ENCODE results near the gene NPR2. TPM values are rescaled to one million over a fixed set of nuclear protein-coding genes. Genes with fewer than 3 reads are reported as not detected.

NPR2 gene
- total RNA-seq, 1 experiment from 2014 or later: 12.5 TPM

- Histone ChIP-seq H2BK5ac (ENCODE audit: insufficient read length, low read length) (no peak overlapping the region), H3K4ac (ENCODE audit: low read depth, low read length) (no peak overlapping the region), H3K79me1 (ENCODE audit: insufficient read depth, low read depth, low read length, poor library complexity, severe bottlenecking) (no peaks in the 10 kb centered on the region), H3K14ac (ENCODE audit: insufficient read depth, low read length) (no peak overlapping the region), H3K4me2 (ENCODE audit: insufficient read depth, insufficient read length, low read length) (no peak overlapping the region), H3K23me2 (ENCODE audit: insufficient read length, low read depth, low read length, poor library complexity, severe bottlenecking) (peaks cover 7% of the 10 kb centered on the region), H4K5ac (ENCODE audit: insufficient read length, low read depth, low read length) (no peak overlapping the region), H2BK15ac (ENCODE audit: low read depth, low read length) (no peak overlapping the region), H3K79me2 (ENCODE audit: insufficient read depth, low read length) (no peaks in the 10 kb centered on the region), H3K18ac (ENCODE audit: insufficient read length, low read depth, low read length) (no peak overlapping the region), H3K27me3 (ENCODE audit: insufficient read depth, low read length) (no peaks in the 10 kb centered on the region), H3K9me3 (ENCODE audit: control insufficient read depth, low read depth, low read length) (no peaks in the 10 kb centered on the region), H4K20me1 (ENCODE audit: control insufficient read depth, insufficient read depth, insufficient read length) (no peaks in the 10 kb centered on the region), H2BK120ac (ENCODE audit: low read depth, low read length, poor library complexity, severe bottlenecking) (no peak overlapping the region), H3K4me1 (ENCODE audit: insufficient read depth, low read length) (peaks cover 14% of the 10 kb centered on the region; the same call in 1 of the 2 replicates), H3T11ph (ENCODE audit: low read length) (no peak overlapping the region), H2BK12ac (ENCODE audit: insufficient read length, low read depth, low read length) (no peak overlapping the region), H3K56ac (ENCODE audit: insufficient read length, low read depth, low read length) (no peak overlapping the region), H4K91ac (ENCODE audit: insufficient read length, low read depth, low read length) (no peak overlapping the region), H2AFZ (ENCODE audit: low read length) (no peak overlapping the region), H3K23ac (ENCODE audit: insufficient read length, low read depth, low read length) (no peak overlapping the region), H3K27ac (ENCODE audit: insufficient read length, low read depth, low read length) (no peak overlapping the region), H4K8ac (replicated peaks; ENCODE audit: insufficient read length, low read depth, low read length) (no peak overlapping the region), H2BK20ac (ENCODE audit: low read depth, low read length, poor library complexity, severe bottlenecking) (no peak overlapping the region), H2AK5ac (ENCODE audit: insufficient read length, low read length) (no peak overlapping the region), H3K9ac (ENCODE audit: extremely low read depth, insufficient read length, low read length) (no peak overlapping the region)
- H3K4me1 Mint-ChIP-seq: peaks cover 27 to 36% of the 10 kb centered on the region in 2 experiments
- no peaks in the 10 kb centered on the region for H3K9me3 Mint-ChIP-seq
- WGBS (ENCODE audit: extremely low coverage, insufficient read length, low lambda C conversion rate): no CpG with 5 or more reads among the region's 5 CpGs
- DNase-seq: no peak
- peaks cover 25% of the 10 kb centered on the region for H3K27me3 Mint-ChIP-seq (ENCODE audit: low read depth)
- H3K36me3 Mint-ChIP-seq (ENCODE audit: insufficient read depth in 1 of 3, low read depth in 3 of 3): no peaks in the 10 kb centered on the region; a peak in 2 of 7 replicates
- no peak overlapping the region for H3K4me3 Mint-ChIP-seq
- no peak for TF ChIP-seq CTCF (conservative IDR thresholded peaks at IDR 0.05)
- H3K27ac Mint-ChIP-seq: no peak overlapping the region
Observed at GRCh38 chr9:35841645-35841900, 50.2 kb downstream of the NPR2 start.
